B cell (primary cell): ENCODE data around the gene GIMAP8. TPM values are rescaled to one million over a fixed set of nuclear protein-coding genes. Genes with fewer than 3 reads are reported as not detected.

ENCODE experiments used
- ATAC-seq: fragments of 200-7000 bp; cut with Tn5 transposase; one replicate; pipeline ENCODE4 v1.10.0; 2021; ENCODE audit warnings: low read depth, mild to moderate bottlenecking, moderate number of reproducible peaks, moderate library complexity
- CTCF ChIA-PET: fragments of 350-600 bp; sonication (Branson Sonifier 250); formaldehyde crosslinking; loops from one replicate; lab custom pipeline; 2021; ENCODE audit warnings: antibody characterized with exemption, inconsistent platforms; lab: Charles Lee
- POLR2A ChIA-PET: fragments of 350-600 bp; sonication (Branson Sonifier 250); formaldehyde crosslinking; loops from one replicate; lab custom pipeline; 2021; ENCODE audit warnings: antibody characterized with exemption; lab: Charles Lee
- DNase-seq: peaks from one replicate; pipeline ENCODE4 v3.0.0; 2013
- H2AFZ ChIP-seq: 2 replicates; pipeline ENCODE4 v1.6.1; 2012; ENCODE audit warnings: mild to moderate bottlenecking, low read depth, low read length; ENCODE audit not compliant: insufficient read depth, poor library complexity, severe bottlenecking
- H3K27ac ChIP-seq, 2 donors: 1 replicate in 1 of 2; 2 replicates in 1 of 2; pipeline ENCODE4 v1.5.1; 2012 to 2013; ENCODE audit warnings: low read length in 2 of 2, mild to moderate bottlenecking in 2 of 2, moderate library complexity in 1 of 2
- H3K27me3 ChIP-seq, 4 experiments: fragments of 200-600 bp in 1 of 4; sonication (generic) in 1 of 4; replicated peaks in 1 of 4; 1 replicate in 2 of 4; 2 replicates in 2 of 4; pipeline versions ENCODE4 v1.6.1 to v1.7.0; 2013 to 2016; ENCODE audit warnings: low read length in 3 of 4, mild to moderate bottlenecking in 2 of 4, mixed read lengths in 1 of 4, moderate library complexity in 1 of 4; ENCODE audit not compliant: insufficient read depth in 4 of 4, control insufficient read depth in 3 of 4; ENCODE audit errors: control extremely low read depth in 1 of 4
- H3K36me3 ChIP-seq, 2 experiments: replicated peaks in 1 of 2; 1 replicate in 1 of 2; 2 replicates in 1 of 2; pipeline versions ENCODE4 v1.6.1 to v1.7.1; 2013; ENCODE audit warnings: low read length in 1 of 2; ENCODE audit not compliant: insufficient read depth in 2 of 2, control insufficient read depth in 1 of 2; ENCODE audit errors: control extremely low read depth in 1 of 2, extremely low read depth in 1 of 2
- H3K4me1 ChIP-seq, 2 donors: fragments of 200-600 bp in 1 of 2; sonication (generic) in 1 of 2; 1 replicate in 1 of 2; 2 replicates in 1 of 2; pipeline versions ENCODE4 v1.5.1 to v1.6.1; 2013 to 2017; ENCODE audit warnings: low read length in 2 of 2; ENCODE audit not compliant: control insufficient read depth in 2 of 2, insufficient read depth in 2 of 2
- H3K4me2 ChIP-seq: replicated peaks from 2 replicates; pipeline ENCODE3; 2012; ENCODE audit warnings: mild to moderate bottlenecking, low read depth, low read length; ENCODE audit not compliant: poor library complexity, severe bottlenecking
- H3K4me3 ChIP-seq, 5 experiments: fragments of 200-600 bp in 1 of 5; sonication (generic) in 1 of 5; 1 replicate in 3 of 5; 2 replicates in 2 of 5; pipeline versions ENCODE4 v1.5.1 to v1.7.0; 2011 to 2016; ENCODE audit warnings: low read length in 4 of 5, mild to moderate bottlenecking in 4 of 5, low read depth in 2 of 5, control low read depth in 1 of 5, moderate library complexity in 1 of 5; ENCODE audit not compliant: insufficient read depth in 1 of 5; ENCODE audit errors: control extremely low read depth in 1 of 5, extremely low read depth in 1 of 5
- H3K79me2 ChIP-seq: fragments of 200-600 bp; sonication (generic); one replicate; pipeline ENCODE4 v1.6.0; 2016; ENCODE audit warnings: low read length; ENCODE audit not compliant: control insufficient read depth, insufficient read depth
- H3K9ac ChIP-seq: fragments of 200-600 bp; sonication (generic); 2 replicates; pipeline ENCODE4 v1.6.1; 2017; ENCODE audit warnings: mild to moderate bottlenecking, low read length, moderate library complexity
- H3K9me3 ChIP-seq, 3 donors: one replicate each; pipeline versions ENCODE4 v1.6.1 to v1.7.1; 2013; ENCODE audit warnings: low read length in 2 of 3; ENCODE audit not compliant: control insufficient read depth in 2 of 3, insufficient read depth in 1 of 3; ENCODE audit errors: control extremely low read depth in 1 of 3
- H4K20me1 ChIP-seq: 2 replicates; pipeline ENCODE4 v1.6.0; 2012; ENCODE audit warnings: mild to moderate bottlenecking, low read length; ENCODE audit not compliant: insufficient read depth, control insufficient read depth, poor library complexity, severe bottlenecking
- H3K27ac Mint-ChIP-seq: one replicate; pipeline ENCODE4 v1.8.0; 2021; ENCODE audit warnings: mixed read lengths
- H3K27me3 Mint-ChIP-seq: one replicate; pipeline ENCODE4 v1.8.0; 2021; ENCODE audit warnings: mixed read lengths
- H3K4me1 Mint-ChIP-seq: one replicate; pipeline ENCODE4 v1.8.0; 2021; ENCODE audit warnings: mixed read lengths
- H3K4me3 Mint-ChIP-seq: one replicate; pipeline ENCODE4 v1.8.0; 2021; ENCODE audit warnings: mixed read lengths
- H3K9me3 Mint-ChIP-seq: one replicate; pipeline ENCODE4 v1.8.0; 2022; ENCODE audit warnings: mixed read lengths; ENCODE audit not compliant: insufficient read depth
- CTCF ChIP-seq: fragments of 200-600 bp; IDR thresholded peaks from one replicate; pipeline ENCODE4 v1.8.0; 2022; ENCODE audit warnings: antibody characterized with exemption, mild to moderate bottlenecking
- EZH2 ChIP-seq: IDR thresholded peaks from 2 replicates; pipeline ENCODE4 v1.6.1; 2012; ENCODE audit warnings: borderline replicate concordance, low read depth, mild to moderate bottlenecking, moderate library complexity, low read length; ENCODE audit not compliant: insufficient read depth, poor library complexity, severe bottlenecking
- WGBS: methylation state at CpG from one replicate; pipeline ENCODE4 v1.1.5; 2013; ENCODE audit warnings: missing lambda C conversion rate; ENCODE audit not compliant: insufficient coverage; 5-methylcytosine and 5-hydroxymethylcytosine counted together
- intact Hi-C: fragments of 100-400 bp; cut with micrococcal nuclease; formaldehyde crosslinking; loops from one replicate; pipeline ENCODE4 v1.10.0; 2022
- polyA plus RNA-seq: library from polyadenylated mRNA; depleted of rRNA; stranded (reverse); fragments of >200 nt; gene quantifications from 2 replicates; pipeline ENCODE4 v1.2.3, GENCODE V29; 2012
- total RNA-seq, 2 donors: library from RNA; stranded (reverse); fragments of 120-200 nt in 1 of 2; gene quantifications; 1 replicate in 1 of 2; 2 replicates in 1 of 2; pipeline versions ENCODE4 v1.2.3 to v1.2.4, GENCODE V29; 2013 to 2022

Gene GIMAP8
- total and polyA plus RNA-seq, 2 donors (not counting 1 experiment from before 2014, with no cell fraction given) = 0.34 to 0.47 TPM

- Mint-ChIP-seq H3K4me3 (peak overlapping the region; percentile 73), H3K27me3 (no peaks in the 10 kb centered on the region), H3K9me3 (no peaks in the 10 kb centered on the region), H3K4me1 (peaks cover 59% of the 10 kb centered on the region), H3K27ac (peak overlapping the region; percentile 95)
- 11% methylated on average over 4 of the region's 8 CpGs for WGBS
- ChIA-PET POLR2A (interaction anchor here (0.8 kb wide), 1 partner anchor 29 kb away, joined by 4 read pairs; a partner anchor contains a TSS), CTCF (interaction anchor here (0.6 to 1.5 kb wide), 2 partner anchors 14 to 78 kb away, joined by 3 read pairs; no protein-coding TSS in a partner anchor)
- Histone ChIP-seq H3K4me1 (peaks cover 40 to 43% of the 10 kb centered on the region in 2 donors), H3K4me3 (peak overlapping the region in 1 of 5 experiments; percentile 26), H3K27ac (peak overlapping the region; percentile 98 to 99), H4K20me1 (no peaks in the 10 kb centered on the region), H3K9me3 (peaks cover 0 to 4% (median 0%) of the 10 kb centered on the region in 3 donors), H3K36me3 (no peaks in the 10 kb centered on the region), H3K79me2 (no peaks in the 10 kb centered on the region), H3K27me3 (no peaks in the 10 kb centered on the region), H2AFZ (no peak overlapping the region), H3K9ac (peak overlapping the region; percentile 44), H3K4me2 (peak overlapping the region; percentile 70)
- ATAC-seq = peak; percentile 92
- DNase-seq = peak; percentile 94
- TF ChIP-seq EZH2 = no peak
- no peak for TF ChIP-seq CTCF
- intact Hi-C loops = loop anchor here (1.0 to 10.0 kb wide), 9 partner anchors 13 to 919 kb away; partner anchors contain the start of genes ACTR3C, AGAP3, LRRC61 and REPIN1
These were observed 14.9 kb upstream of the GIMAP8 start for GRCh38 chr7:150435390-150436073.

- H3K4me3 Mint-ChIP-seq = peak overlapping the region; percentile 2
- Histone ChIP-seq H3K4me3 (no peak overlapping the region), H3K79me2 (no peaks in the 10 kb centered on the region), H3K4me2 (no peak overlapping the region), H3K36me3 (peaks cover 0 to 3% of the 10 kb centered on the region in 2 experiments), H3K27ac (no peak overlapping the region), H2AFZ (no peak overlapping the region), H3K4me1 (peaks cover 17 to 20% of the 10 kb centered on the region in 2 donors), H3K9ac (no peak overlapping the region), H4K20me1 (no peaks in the 10 kb centered on the region), H3K9me3 (peaks cover 0 to 16% (median 9%) of the 10 kb centered on the region in 3 donors), H3K27me3 (no peaks in the 10 kb centered on the region)
- WGBS = no CpG with 5 or more reads among the region's 2 CpGs
- ChIA-PET POLR2A (no interaction called here), CTCF (interaction anchor here (0.8 to 1.6 kb wide), 2 partner anchors 9 to 85 kb away, joined by 4 read pairs; no protein-coding TSS in a partner anchor)
- no peak overlapping the region for H3K27ac Mint-ChIP-seq
- H3K27me3 Mint-ChIP-seq = no peaks in the 10 kb centered on the region
- intact Hi-C loops = loop anchor here (5.0 to 10.0 kb wide), 2 partner anchors 647 to 915 kb away; partner anchors contain the start of gene AGAP3
- H3K9me3 Mint-ChIP-seq = peaks cover 6% of the 10 kb centered on the region
- peaks cover 31% of the 10 kb centered on the region for H3K4me1 Mint-ChIP-seq
- ATAC-seq (no peak), DNase-seq (no peak)
- TF ChIP-seq CTCF (no peak), EZH2 (no peak)
These were observed 10.5 kb upstream of the GIMAP8 start for GRCh38 chr7:150439967-150440366.
